Neural crest cell (in vitro differentiated cells): ENCODE measurements around the gene DCAF5. TPM values are rescaled to one million over a fixed set of nuclear protein-coding genes. Genes with fewer than 3 reads are reported as not detected.
A peak's percentile ranks its signal among the peaks of the same experiment; 100 is the strongest.

Source experiments
- DNase-seq: peaks from one replicate; pipeline ENCODE4 v3.0.0; 2021; ENCODE audit warnings: low read depth, mixed read lengths, low spot score
- H3K27ac Mint-ChIP-seq: one replicate; pipeline ENCODE4 v1.8.0; 2021; ENCODE audit warnings: mild to moderate bottlenecking, mixed read lengths; ENCODE audit not compliant: unreplicated experiment
- H3K27me3 Mint-ChIP-seq: 2 replicates; pipeline ENCODE4 v1.8.0; 2021; ENCODE audit warnings: low read depth, mild to moderate bottlenecking, mixed read lengths
- H3K36me3 Mint-ChIP-seq: 2 replicates; pipeline ENCODE4 v1.8.0; 2021; ENCODE audit warnings: low read depth, mild to moderate bottlenecking, mixed read lengths
- H3K4me1 Mint-ChIP-seq: 2 replicates; pipeline ENCODE4 v1.8.0; 2021; ENCODE audit warnings: mixed read lengths
- H3K4me3 Mint-ChIP-seq: one replicate; pipeline ENCODE4 v1.8.0; 2021; ENCODE audit warnings: mild to moderate bottlenecking, mixed read lengths
- H3K9me3 Mint-ChIP-seq: 2 replicates; pipeline ENCODE4 v1.8.0; 2021; ENCODE audit warnings: mixed read lengths
- CTCF ChIP-seq: fragments of 200-600 bp; sonication (generic); conservative IDR thresholded peaks from 2 replicates; pipeline ENCODE4 v1.5.0; 2021; ENCODE audit warnings: antibody characterized with exemption, mild to moderate bottlenecking
- long read RNA-seq: library from polyadenylated mRNA; unstranded; transcript quantifications from one replicate; pipeline ENCODE4 v2.0.0, GENCODE V29; 2020
- total RNA-seq: library from RNA; stranded (reverse); gene quantifications from 2 replicates; pipeline ENCODE4 v1.2.1, GENCODE V29; 2021

DCAF5 gene
- total RNA-seq, result 43.3 and 46.7 TPM in 2 replicates
- long read RNA-seq, full-length matches to known transcripts, result 5 of 28 reads
- long read RNA-seq, partial matches to known transcripts, result 6 of 28 reads
- long read RNA-seq, other reads (novel, unspliced or antisense), result 17 of 28 reads

DNA sequence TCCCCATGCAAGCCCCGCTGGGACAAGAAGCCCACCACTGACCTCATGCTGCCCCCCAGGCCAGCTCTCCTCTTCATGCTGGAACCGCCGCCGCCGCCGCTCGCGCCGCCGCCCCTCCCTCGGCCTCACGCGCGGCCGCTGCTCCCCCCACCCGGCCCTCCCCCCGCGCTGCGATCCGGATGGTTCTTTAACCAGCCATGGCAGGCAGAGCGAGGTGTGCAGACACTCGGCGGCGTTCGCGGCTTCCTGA, at the start of gene DCAF5:
Gene DCAF5 (minus strand): TSS at position 218 of the 250 bp plus-strand sequence. CDS start 141 bp downstream, at position 77.
- Mint-ChIP-seq H3K4me3 (peak within 1 kb of the TSS; percentile 97), H3K36me3 (peaks cover 5% of the 10 kb centered on the region), H3K27me3 (no peaks in the 10 kb centered on the region), H3K9me3 (no peaks in the 10 kb centered on the region), H3K4me1 (peaks cover 29% of the 10 kb centered on the region), H3K27ac (peak within 1 kb of the TSS; percentile 48)
- DNase-seq, result no peak
- no peak for TF ChIP-seq CTCF

- Mint-ChIP-seq H3K4me1 (no peaks in the 10 kb centered on the region), H3K27ac (no peak overlapping the region), H3K4me3 (no peak overlapping the region), H3K9me3 (no peaks in the 10 kb centered on the region), H3K27me3 (no peaks in the 10 kb centered on the region), H3K36me3 (peaks cover 4% of the 10 kb centered on the region)
- no peak for TF ChIP-seq CTCF
- DNase-seq, result no peak
Measured at GRCh38 chr14:69199786-69200185, 46.9 kb upstream of the DCAF5 start.

DNA sequence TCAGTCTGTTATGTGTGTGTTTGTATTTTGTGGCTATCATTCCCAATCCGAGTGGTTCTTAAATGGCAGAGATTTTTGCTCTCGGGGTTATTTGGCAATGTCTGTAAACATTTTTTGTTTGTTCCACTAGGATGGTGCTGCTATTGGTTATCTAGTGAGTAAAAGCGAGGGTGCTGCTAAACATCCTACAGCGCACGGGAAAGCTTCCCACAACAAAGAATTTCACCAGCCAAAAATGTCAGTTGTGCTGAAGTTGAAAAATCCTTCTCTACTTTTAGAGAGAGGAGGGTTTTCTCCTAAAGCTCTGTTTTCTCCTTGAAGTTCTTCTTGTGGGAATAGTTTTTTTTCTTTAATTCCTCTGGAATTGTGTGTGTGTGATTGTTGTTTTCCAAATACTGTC, 40.8 kb upstream of the DCAF5 start:
- Mint-ChIP-seq H3K36me3 (peaks cover 4% of the 10 kb centered on the region), H3K27me3 (no peaks in the 10 kb centered on the region), H3K4me3 (peak overlapping the region; percentile 74)

DNA sequence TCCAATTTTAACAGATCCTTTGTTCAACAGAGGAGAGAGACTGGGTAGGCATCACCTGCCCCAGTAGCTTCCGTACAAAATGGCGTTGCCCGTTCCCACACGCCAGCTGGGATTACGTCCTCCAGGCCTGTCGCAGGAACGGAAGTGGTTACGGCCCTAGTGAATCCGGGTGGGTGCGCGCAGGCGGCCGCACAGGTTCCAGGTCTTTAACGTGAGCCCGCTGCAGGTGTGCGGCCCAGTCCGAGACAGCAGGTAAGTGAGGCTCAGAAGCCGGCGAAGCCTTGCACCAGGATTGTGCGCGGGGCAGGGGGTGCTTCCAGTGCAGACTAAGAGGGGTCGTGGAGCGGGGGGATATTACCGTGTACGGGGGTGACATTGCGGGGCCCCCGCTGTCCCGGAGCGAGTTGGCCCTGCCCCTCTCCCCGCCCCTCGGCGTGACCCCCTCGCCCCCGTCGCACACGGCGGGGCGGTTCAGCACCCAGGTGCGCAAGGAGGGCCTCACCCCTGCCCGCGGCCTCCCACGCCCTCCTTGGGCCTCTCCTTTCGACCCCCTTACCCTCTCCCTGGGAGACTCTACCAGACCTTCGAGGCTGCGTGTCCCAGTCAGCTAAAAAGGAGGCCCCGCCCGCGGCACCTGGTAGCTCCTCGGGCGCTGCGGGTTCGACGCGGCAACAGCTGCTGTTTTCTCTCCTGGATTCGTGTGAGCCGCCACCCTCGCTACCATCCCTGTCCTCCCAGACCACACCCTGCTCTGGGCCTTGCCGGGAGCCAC, 38.6 kb upstream of the DCAF5 start, which contains the start of gene EXD2:
Gene EXD2 (plus strand): TSS at position 159 of the 772 bp plus-strand sequence. CDS start 17,973 bp downstream, outside the sequence.
- no peak for TF ChIP-seq CTCF
- H3K4me1 Mint-ChIP-seq, result peaks cover 17% of the 10 kb centered on the region
- H3K4me3 Mint-ChIP-seq, result peak within 1 kb of the TSS; percentile 98
- peak within 1 kb of the TSS; percentile 98 for H3K27ac Mint-ChIP-seq
- H3K36me3 Mint-ChIP-seq, result peaks cover 4% of the 10 kb centered on the region
- peak; percentile 66 for DNase-seq
- peaks cover 2% of the 10 kb centered on the region for H3K27me3 Mint-ChIP-seq
- H3K9me3 Mint-ChIP-seq, result no peaks in the 10 kb centered on the region

More for the DNA sequence above, 40.8 kb upstream of the DCAF5 start:
- Mint-ChIP-seq H3K4me1 (peaks cover 17% of the 10 kb centered on the region), H3K9me3 (no peaks in the 10 kb centered on the region), H3K27ac (no peak overlapping the region)
- no peak for DNase-seq
- TF ChIP-seq CTCF, result no peak

GRCh38 chr14:69190191-69190590, 37.3 kb upstream of the DCAF5 start:
- no peak overlapping the region for H3K27ac Mint-ChIP-seq
- H3K4me1 Mint-ChIP-seq, result peaks cover 17% of the 10 kb centered on the region
- H3K27me3 Mint-ChIP-seq, result peaks cover 2% of the 10 kb centered on the region
- H3K36me3 Mint-ChIP-seq, result no peaks in the 10 kb centered on the region
- peak overlapping the region; percentile 98 for H3K4me3 Mint-ChIP-seq
- DNase-seq, result no peak
- no peak for TF ChIP-seq CTCF
- H3K9me3 Mint-ChIP-seq, result no peaks in the 10 kb centered on the region
